Natural killer cell (primary cell): ENCODE results near the gene MPRIP. TPM values are rescaled to one million over a fixed set of nuclear protein-coding genes. Genes with fewer than 3 reads are reported as not detected.
A peak's percentile ranks its signal among the peaks of the same experiment; 100 is the strongest.

Experiments
- ATAC-seq, 3 donors: fragments of 150-1000 bp in 2 of 3; fragments of 200-7000 bp in 1 of 3; cut with Tn5 transposase; 1 replicate in 1 of 3; 2 replicates in 2 of 3; pipeline ENCODE4 v1.10.0; 2021; ENCODE audit warnings: mild to moderate bottlenecking in 2 of 3, moderate library complexity in 2 of 3
- DNase-seq, 2 donors: peaks; one replicate each; pipeline versions ENCODE4 v3.0.0 to v3.0.0-alpha.2; 2013 to 2021; ENCODE audit warnings: mixed read lengths in 1 of 2
- H3K27ac ChIP-seq: one replicate; pipeline ENCODE4 v1.5.1; 2013; ENCODE audit warnings: mild to moderate bottlenecking, low read length
- H3K27me3 ChIP-seq: one replicate; pipeline ENCODE4 v1.6.1; 2013; ENCODE audit warnings: low read length; ENCODE audit not compliant: control insufficient read depth, insufficient read depth
- H3K36me3 ChIP-seq: one replicate; pipeline ENCODE4 v1.6.1; 2013; ENCODE audit warnings: low read length; ENCODE audit not compliant: control insufficient read depth, insufficient read depth
- H3K4me1 ChIP-seq: one replicate; pipeline ENCODE4 v1.6.1; 2013; ENCODE audit warnings: low read length; ENCODE audit not compliant: control insufficient read depth, insufficient read depth
- H3K4me3 ChIP-seq: one replicate; pipeline ENCODE4 v1.5.1; 2013; ENCODE audit warnings: low read length
- H3K9me3 ChIP-seq: one replicate; pipeline ENCODE4 v1.6.1; 2013; ENCODE audit warnings: low read length; ENCODE audit not compliant: control insufficient read depth, insufficient read depth
- H3K27ac Mint-ChIP-seq, 2 donors: one replicate each; pipeline ENCODE4 v1.8.0; 2022; ENCODE audit warnings: mild to moderate bottlenecking in 2 of 2, mixed read lengths in 2 of 2, moderate library complexity in 1 of 2
- H3K27me3 Mint-ChIP-seq, 2 donors: one replicate each; pipeline ENCODE4 v1.8.0; 2022; ENCODE audit warnings: low read depth in 2 of 2, mixed read lengths in 2 of 2
- H3K36me3 Mint-ChIP-seq: one replicate; pipeline ENCODE4 v1.8.0; 2022; ENCODE audit warnings: mixed read lengths
- H3K4me1 Mint-ChIP-seq, 2 donors: one replicate each; pipeline ENCODE4 v1.8.0; 2022; ENCODE audit warnings: mixed read lengths in 2 of 2
- H3K4me3 Mint-ChIP-seq: one replicate; pipeline ENCODE4 v1.8.0; 2022; ENCODE audit warnings: mild to moderate bottlenecking, moderate library complexity, mixed read lengths
- H3K9me3 Mint-ChIP-seq, 2 donors: one replicate each; pipeline ENCODE4 v1.8.0; 2022; ENCODE audit warnings: mixed read lengths in 2 of 2
- CTCF ChIP-seq: fragments of 200-600 bp; IDR thresholded peaks from one replicate; pipeline ENCODE4 v1.8.0; 2022; ENCODE audit warnings: antibody characterized with exemption
- WGBS: methylation state at CpG from one replicate; pipeline ENCODE4 v1.1.7; 2013; ENCODE audit warnings: missing lambda C conversion rate; ENCODE audit not compliant: insufficient coverage; 5-methylcytosine and 5-hydroxymethylcytosine counted together
- intact Hi-C: fragments of 100-400 bp; cut with micrococcal nuclease; formaldehyde crosslinking; loops from one replicate; pipeline ENCODE4 v1.14.2; 2022
- total RNA-seq, 4 donors: library from RNA; stranded (reverse); fragments of 120-200 nt in 1 of 4; gene quantifications; one replicate each; pipeline versions ENCODE4 v1.2.3 to v1.2.4, GENCODE V29; 2013 to 2022

The MPRIP gene
- total RNA-seq, 3 donors from 2014 or later (not counting 1 experiment from before 2014, with no cell fraction given): 225 to 272 (median 229) TPM

GRCh38 chr17:17088541-17089525, 46.6 kb downstream of the MPRIP start:
- H3K27me3 Mint-ChIP-seq: no peaks in the 10 kb centered on the region
- H3K27ac ChIP-seq: no peak overlapping the region
- H3K4me3 ChIP-seq: no peak overlapping the region
- no peaks in the 10 kb centered on the region for H3K27me3 ChIP-seq
- H3K4me1 Mint-ChIP-seq: peaks cover 39 to 49% of the 10 kb centered on the region in 2 donors
- peaks cover 24% of the 10 kb centered on the region for H3K4me1 ChIP-seq
- H3K36me3 ChIP-seq: peaks cover 8% of the 10 kb centered on the region
- DNase-seq: no peak
- intact Hi-C loops: no loop called here
- TF ChIP-seq CTCF: no peak
- H3K9me3 ChIP-seq: no peaks in the 10 kb centered on the region
- no peaks in the 10 kb centered on the region for H3K36me3 Mint-ChIP-seq
- H3K27ac Mint-ChIP-seq: peak overlapping the region; percentile 72 to 82
- WGBS: 74% methylated on average over 8 of the region's 8 CpGs
- peak in 2 of 3 donors; percentile 36 to 64 for ATAC-seq
- peak overlapping the region; percentile 65 for H3K4me3 Mint-ChIP-seq
- H3K9me3 Mint-ChIP-seq: no peaks in the 10 kb centered on the region

GRCh38 chr17:17089796-17090641, 47.8 kb downstream of the MPRIP start:
- no peak for ATAC-seq
- H3K4me3 Mint-ChIP-seq: no peak overlapping the region
- H3K36me3 Mint-ChIP-seq: no peaks in the 10 kb centered on the region
- 93% methylated on average over 17 of the region's 18 CpGs for WGBS
- H3K27ac Mint-ChIP-seq: peak overlapping the region in 1 of 2 donors; percentile 82
- Histone ChIP-seq H3K36me3 (peaks cover 5% of the 10 kb centered on the region), H3K4me1 (peaks cover 24% of the 10 kb centered on the region), H3K27me3 (no peaks in the 10 kb centered on the region), H3K27ac (no peak overlapping the region), H3K9me3 (no peaks in the 10 kb centered on the region), H3K4me3 (no peak overlapping the region)
- no peak for TF ChIP-seq CTCF
- intact Hi-C loops: no loop called here
- no peak for DNase-seq
- H3K27me3 Mint-ChIP-seq: no peaks in the 10 kb centered on the region
- H3K4me1 Mint-ChIP-seq: peaks cover 50 to 61% of the 10 kb centered on the region in 2 donors
- H3K9me3 Mint-ChIP-seq: no peaks in the 10 kb centered on the region

GRCh38 chr17:17090642-17091103, 48.4 kb downstream of the MPRIP start:
- H3K4me3 Mint-ChIP-seq: no peak overlapping the region
- no peak for TF ChIP-seq CTCF
- H3K4me3 ChIP-seq: no peak overlapping the region
- ATAC-seq (no peak), DNase-seq (no peak)
- whole genome bisulfite sequencing: 95% methylated on average over 11 of the region's 11 CpGs
- no peaks in the 10 kb centered on the region for H3K27me3 ChIP-seq
- peaks cover 53 to 65% of the 10 kb centered on the region in 2 donors for H3K4me1 Mint-ChIP-seq
- no peak overlapping the region for H3K27ac Mint-ChIP-seq
- peaks cover 5% of the 10 kb centered on the region for H3K36me3 ChIP-seq
- no peaks in the 10 kb centered on the region for H3K27me3 Mint-ChIP-seq
- H3K27ac ChIP-seq: no peak overlapping the region
- no peaks in the 10 kb centered on the region for H3K36me3 Mint-ChIP-seq
- no peaks in the 10 kb centered on the region for H3K9me3 ChIP-seq
- intact Hi-C loops: no loop called here
- peaks cover 24% of the 10 kb centered on the region for H3K4me1 ChIP-seq
- H3K9me3 Mint-ChIP-seq: no peaks in the 10 kb centered on the region
